Measurements from ENCODE around the gene ZFY. TPM values are rescaled to one million over a fixed set of nuclear protein-coding genes. Genes with fewer than 3 reads are reported as not detected.

The ZFY gene
- 15.1 and 23.2 TPM in 2 replicates for total RNA-seq

DNA sequence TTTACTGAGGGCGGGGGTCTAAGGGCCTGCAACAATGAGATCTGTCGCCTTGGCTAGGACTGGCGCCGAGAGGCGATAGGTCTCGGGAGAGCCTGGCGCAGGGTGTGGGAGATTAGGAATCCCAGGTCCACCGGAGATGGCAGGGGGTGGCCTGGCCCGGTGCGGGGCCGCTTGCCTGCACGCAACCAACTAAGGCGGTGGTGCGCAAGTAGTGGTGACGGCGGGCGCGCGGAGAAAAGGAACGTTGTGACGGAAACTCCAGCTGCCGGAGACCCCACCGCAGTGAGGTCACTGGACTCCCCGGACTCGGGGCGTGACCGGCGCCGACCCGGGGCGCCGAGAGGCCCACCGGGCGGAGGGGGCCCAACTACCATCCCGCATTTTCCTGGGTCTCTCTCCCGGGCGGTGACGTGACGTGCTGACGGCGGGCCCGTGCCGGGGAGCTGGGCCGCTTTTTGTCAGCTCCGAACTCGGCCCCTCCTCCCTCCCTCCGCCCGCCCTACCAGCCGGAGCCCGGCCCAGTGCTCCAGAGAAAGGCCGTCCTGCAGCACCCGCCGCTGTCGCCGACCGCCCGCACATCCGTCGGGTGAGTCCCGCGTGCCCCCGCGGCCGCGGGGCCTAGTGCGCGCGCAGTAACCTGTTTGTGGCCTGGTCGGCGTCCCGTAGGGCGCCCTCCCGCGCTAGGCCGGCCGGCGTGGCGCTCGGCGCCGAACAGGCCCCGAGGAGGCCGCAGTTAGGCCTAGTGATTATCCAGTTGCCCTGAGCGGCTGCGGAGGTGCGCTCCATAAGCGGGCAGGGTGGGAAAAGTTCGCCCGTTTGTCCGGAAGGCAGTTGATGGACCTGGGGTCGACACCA lies at the start of gene ZFY:
ZFY (plus strand) TSS at position 521 of the 855 bp plus-strand sequence. CDS start 18,556 bp downstream, outside the sequence.

Other genes with a start within 250 kb of the ZFY start
- not detected in 2 replicates for gene SRY, start 147.7 kb upstream of the ZFY start, total RNA-seq
- 415 and 787 TPM in 2 replicates for gene RPS4Y1, start 93.8 kb upstream of the ZFY start, total RNA-seq